DOHH2 (cell line): ENCODE results near the gene GAB3.
"Not testable (repeated sequence)": the region's sequence is repeated elsewhere in the genome, so short reads cannot be mapped to it uniquely, and the experiment has no call there.

Experiments
- H3F3A ChIP-seq: fragments of 200-600 bp; sonication (generic), shearing (Covaris generic); 2 replicates; pipeline ENCODE4 v1.6.0; 2016; ENCODE audit warnings: antibody characterized with exemption, mild to moderate bottlenecking; ENCODE audit not compliant: control insufficient read depth, insufficient read depth
- H3K27ac ChIP-seq: fragments of 200-600 bp; sonication (generic); 2 replicates; pipeline ENCODE4 v1.5.1; 2014; ENCODE audit warnings: low read depth, mild to moderate bottlenecking, low read length, moderate library complexity
- H3K27me3 ChIP-seq: fragments of 200-600 bp; sonication (generic); 2 replicates; pipeline ENCODE4 v1.6.1; 2014; ENCODE audit warnings: mild to moderate bottlenecking, low read length, mixed read lengths; ENCODE audit not compliant: control insufficient read depth
- H3K36me3 ChIP-seq: fragments of 200-600 bp; sonication (generic); 2 replicates; pipeline ENCODE4 v1.6.1; 2014; ENCODE audit warnings: mild to moderate bottlenecking, low read length, moderate library complexity, mixed read lengths; ENCODE audit not compliant: control insufficient read depth
- H3K4me1 ChIP-seq: fragments of 200-600 bp; sonication (generic); 2 replicates; pipeline ENCODE4 v1.6.1; 2014; ENCODE audit warnings: mild to moderate bottlenecking, low read length, mixed read lengths; ENCODE audit not compliant: control insufficient read depth
- H3K4me2 ChIP-seq: fragments of 200-600 bp; sonication (generic); 2 replicates; pipeline ENCODE4 v1.6.0; 2014; ENCODE audit warnings: mild to moderate bottlenecking, low read length, moderate library complexity
- H3K4me3 ChIP-seq: fragments of 200-600 bp; sonication (generic); 2 replicates; pipeline ENCODE4 v1.5.1; 2014; ENCODE audit warnings: mild to moderate bottlenecking, low read length, mixed read lengths
- H3K79me2 ChIP-seq: fragments of 200-600 bp; sonication (generic); 2 replicates; pipeline ENCODE4 v1.6.1; 2014; ENCODE audit warnings: mild to moderate bottlenecking, low read length, mixed read lengths; ENCODE audit not compliant: control insufficient read depth
- H3K9me2 ChIP-seq: fragments of 200-600 bp; sonication (generic); replicated peaks from 2 replicates; pipeline ENCODE4 v1.6.1; 2014; ENCODE audit warnings: mild to moderate bottlenecking, low read length, mixed read lengths; ENCODE audit not compliant: control insufficient read depth
- H3K9me3 ChIP-seq: fragments of 200-600 bp; sonication (generic); 2 replicates; pipeline ENCODE4 v1.6.1; 2014; ENCODE audit warnings: antibody characterized with exemption, low read length, mixed read lengths; ENCODE audit not compliant: control insufficient read depth, insufficient read depth
- H4K20me1 ChIP-seq: fragments of 200-600 bp; sonication (generic); 2 replicates; pipeline ENCODE4 v1.6.0; 2014; ENCODE audit warnings: low read depth, mild to moderate bottlenecking, antibody characterized with exemption, low read length, moderate library complexity; ENCODE audit not compliant: control insufficient read depth, insufficient read depth
- CTCF ChIP-seq: fragments of 200-600 bp; sonication (generic); IDR thresholded peaks from one replicate; pipeline ENCODE4 v1.5.1; 2014; ENCODE audit warnings: antibody characterized with exemption, mild to moderate bottlenecking, low read depth, low read length; ENCODE audit not compliant: poor library complexity, severe bottlenecking
- EZH2phosphoT487 ChIP-seq: fragments of 200-600 bp; sonication (generic); IDR thresholded peaks from 2 replicates; pipeline ENCODE4 v1.6.1; 2017; ENCODE audit warnings: borderline replicate concordance, mild to moderate bottlenecking, antibody characterized with exemption, low read length, moderate library complexity, mixed read lengths

Gene GAB3

GRCh38 chrX:154695911-154696675 lies 54.8 kb downstream of the GAB3 start:
- no peaks in the 10 kb centered on the region for H4K20me1 ChIP-seq
- H3F3A ChIP-seq: no peaks in the 10 kb centered on the region
- H3K27me3 ChIP-seq: no peaks in the 10 kb centered on the region
- H3K36me3 ChIP-seq: no peaks in the 10 kb centered on the region; the same call in 1 of the 2 replicates
- H3K4me3 ChIP-seq: no peak overlapping the region
- no peak overlapping the region for H3K4me2 ChIP-seq
- H3K4me1 ChIP-seq: peaks cover 14% of the 10 kb centered on the region
- no peaks in the 10 kb centered on the region for H3K9me3 ChIP-seq
- H3K79me2 ChIP-seq: no peaks in the 10 kb centered on the region
- H3K27ac ChIP-seq: no peak overlapping the region
- no peaks in the 10 kb centered on the region for H3K9me2 ChIP-seq
- TF ChIP-seq EZH2phosphoT487 (no peak), CTCF (no peak)

GRCh38 chrX:154693394-154693793 lies 57.5 kb downstream of the GAB3 start:
- no peaks in the 10 kb centered on the region for H3K27me3 ChIP-seq
- no peak overlapping the region for H3K4me2 ChIP-seq
- TF ChIP-seq EZH2phosphoT487 (no peak), CTCF (no peak)
- peaks cover 14% of the 10 kb centered on the region for H3K4me1 ChIP-seq
- no peaks in the 10 kb centered on the region for H3K9me2 ChIP-seq
- no peaks in the 10 kb centered on the region for H3K9me3 ChIP-seq
- no peak overlapping the region for H3K4me3 ChIP-seq
- no peaks in the 10 kb centered on the region for H4K20me1 ChIP-seq
- H3F3A ChIP-seq: no peaks in the 10 kb centered on the region
- H3K27ac ChIP-seq: no peak overlapping the region
- H3K36me3 ChIP-seq: no peaks in the 10 kb centered on the region; the same call in 1 of the 2 replicates
- no peaks in the 10 kb centered on the region for H3K79me2 ChIP-seq

GRCh38 chrX:154690438-154690837 lies 60.4 kb downstream of the GAB3 start:
- not testable (repeated sequence) for H3K79me2 ChIP-seq, H3K27me3 ChIP-seq, H3F3A ChIP-seq, H3K9me2 ChIP-seq, H3K36me3 ChIP-seq, H4K20me1 ChIP-seq, H3K4me2 ChIP-seq, H3K9me3 ChIP-seq, H3K27ac ChIP-seq, H3K4me3 ChIP-seq
- H3K4me1 ChIP-seq: peaks cover 11% of the 10 kb centered on the region

- H4K20me1 ChIP-seq, H3K27ac ChIP-seq, H3K36me3 ChIP-seq, H3K79me2 ChIP-seq, H3K9me3 ChIP-seq, H3F3A ChIP-seq, H3K4me1 ChIP-seq, H3K4me2 ChIP-seq, H3K9me2 ChIP-seq, H3K4me3 ChIP-seq, H3K27me3 ChIP-seq: not testable (repeated sequence)
Observed at GRCh38 chrX:154672084-154672483, 78.8 kb downstream of the GAB3 start.

GRCh38 chrX:154670848-154671247 lies 80.0 kb downstream of the GAB3 start:
- H3K4me2 ChIP-seq, H3K4me1 ChIP-seq: not testable (repeated sequence)

More at GRCh38 chrX:154670848-154671247, 80.0 kb downstream of the GAB3 start:
- not testable (repeated sequence) for H3F3A ChIP-seq, H3K27me3 ChIP-seq, H3K27ac ChIP-seq, H3K9me2 ChIP-seq, H4K20me1 ChIP-seq, H3K9me3 ChIP-seq, H3K79me2 ChIP-seq, H3K4me3 ChIP-seq, H3K36me3 ChIP-seq
